H9 (cell line): Measurements from ENCODE around the gene YPEL3. TPM values are rescaled to one million over a fixed set of nuclear protein-coding genes. Genes with fewer than 3 reads are reported as not detected.

Source experiments
- DNase-seq: peaks from one replicate; pipeline ENCODE4 v3.0.0-alpha.2; 2017
- H2AFZ ChIP-seq: one replicate; pipeline ENCODE4 v1.6.1; 2013; ENCODE audit warnings: mild to moderate bottlenecking, low read length, control low read depth, moderate library complexity
- H2AK5ac ChIP-seq: 2 replicates; pipeline ENCODE4 v1.6.1; 2013; ENCODE audit warnings: low read length, control low read depth, mixed read lengths; ENCODE audit not compliant: insufficient read length
- H2BK120ac ChIP-seq: one replicate; pipeline ENCODE4 v1.6.1; 2013; ENCODE audit warnings: low read depth, mild to moderate bottlenecking, low read length, control low read depth, inconsistent platforms; ENCODE audit not compliant: poor library complexity, severe bottlenecking
- H2BK12ac ChIP-seq: 2 replicates; pipeline ENCODE4 v1.6.1; 2013; ENCODE audit warnings: low read length, control low read depth, mixed read lengths, low read depth; ENCODE audit not compliant: insufficient read length
- H2BK15ac ChIP-seq: 2 replicates; pipeline ENCODE4 v1.6.1; 2013; ENCODE audit warnings: low read depth, low read length, control low read depth
- H2BK20ac ChIP-seq: one replicate; pipeline ENCODE4 v1.6.1; 2013; ENCODE audit warnings: low read depth, mild to moderate bottlenecking, low read length, control low read depth, inconsistent platforms; ENCODE audit not compliant: poor library complexity, severe bottlenecking
- H2BK5ac ChIP-seq: 2 replicates; pipeline ENCODE4 v1.6.1; 2013; ENCODE audit warnings: low read length, control low read depth, mixed read lengths; ENCODE audit not compliant: insufficient read length
- H3K14ac ChIP-seq: 2 replicates; pipeline ENCODE4 v1.6.1; 2013; ENCODE audit warnings: low read length, control low read depth; ENCODE audit not compliant: insufficient read depth
- H3K18ac ChIP-seq: 2 replicates; pipeline ENCODE4 v1.6.1; 2013; ENCODE audit warnings: low read depth, mild to moderate bottlenecking, mixed read lengths, low read length, control low read depth; ENCODE audit not compliant: insufficient read length
- H3K23ac ChIP-seq: 2 replicates; pipeline ENCODE4 v1.6.1; 2013; ENCODE audit warnings: low read length, control low read depth, mixed read lengths, low read depth; ENCODE audit not compliant: insufficient read length
- H3K23me2 ChIP-seq: 2 replicates; pipeline ENCODE4 v1.6.1; 2013; ENCODE audit warnings: low read depth, mild to moderate bottlenecking, mixed read lengths, low read length, control low read depth; ENCODE audit not compliant: insufficient read length, poor library complexity, severe bottlenecking
- H3K27ac ChIP-seq: 2 replicates; pipeline ENCODE4 v1.5.1; 2013; ENCODE audit warnings: low read length, control low read depth, mixed read lengths, low read depth; ENCODE audit not compliant: insufficient read length
- H3K27me3 ChIP-seq: 2 replicates; pipeline ENCODE4 v1.6.1; 2013; ENCODE audit warnings: low read length, control low read depth, inconsistent platforms; ENCODE audit not compliant: insufficient read depth
- H3K4ac ChIP-seq: 2 replicates; pipeline ENCODE4 v1.6.1; 2013; ENCODE audit warnings: low read depth, mild to moderate bottlenecking, control low read depth, inconsistent platforms, low read length, moderate library complexity
- H3K4me1 ChIP-seq: 2 replicates; pipeline ENCODE4 v1.6.1; 2013; ENCODE audit warnings: low read length, control low read depth, inconsistent platforms; ENCODE audit not compliant: insufficient read depth
- H3K4me2 ChIP-seq: 2 replicates; pipeline ENCODE4 v1.6.1; 2013; ENCODE audit warnings: low read length, control low read depth, mixed read lengths; ENCODE audit not compliant: insufficient read length, insufficient read depth
- H3K56ac ChIP-seq: 2 replicates; pipeline ENCODE4 v1.6.1; 2013; ENCODE audit warnings: low read depth, mild to moderate bottlenecking, mixed read lengths, low read length, control low read depth; ENCODE audit not compliant: insufficient read length
- H3K79me1 ChIP-seq: 2 replicates; pipeline ENCODE4 v1.6.1; 2013; ENCODE audit warnings: low read depth, mild to moderate bottlenecking, moderate library complexity, low read length, control low read depth, inconsistent platforms; ENCODE audit not compliant: insufficient read depth, poor library complexity, severe bottlenecking
- H3K79me2 ChIP-seq: 2 replicates; pipeline ENCODE4 v1.6.1; 2013; ENCODE audit warnings: low read length, control low read depth, inconsistent platforms; ENCODE audit not compliant: insufficient read depth
- H3K9ac ChIP-seq: 2 replicates; pipeline ENCODE4 v1.6.1; 2013; ENCODE audit warnings: low read length, control low read depth, mixed read lengths; ENCODE audit not compliant: insufficient read length; ENCODE audit errors: extremely low read depth
- H3K9me3 ChIP-seq: one replicate; pipeline ENCODE4 v1.6.1; 2013; ENCODE audit warnings: low read depth, low read length, inconsistent platforms; ENCODE audit not compliant: control insufficient read depth
- H3T11ph ChIP-seq: one replicate; pipeline ENCODE4 v1.6.1; 2013; ENCODE audit warnings: mild to moderate bottlenecking, low read length, control low read depth, inconsistent platforms
- H4K20me1 ChIP-seq: one replicate; pipeline ENCODE4 v1.6.1; 2013; ENCODE audit not compliant: control insufficient read depth, insufficient read length, insufficient read depth
- H4K5ac ChIP-seq: 2 replicates; pipeline ENCODE4 v1.6.1; 2013; ENCODE audit warnings: low read depth, mild to moderate bottlenecking, mixed read lengths, low read length, control low read depth; ENCODE audit not compliant: insufficient read length
- H4K8ac ChIP-seq: replicated peaks from 2 replicates; pipeline ENCODE4 v1.6.1; 2013; ENCODE audit warnings: low read length, control low read depth, mixed read lengths, low read depth; ENCODE audit not compliant: insufficient read length
- H4K91ac ChIP-seq: 2 replicates; pipeline ENCODE4 v1.6.1; 2013; ENCODE audit warnings: low read depth, mild to moderate bottlenecking, moderate library complexity, mixed read lengths, low read length, control low read depth; ENCODE audit not compliant: insufficient read length
- H3K27ac Mint-ChIP-seq, 3 experiments: 2 replicates in 2 of 3; 3 replicates in 1 of 3; pipeline ENCODE4 v1.8.0; 2020 to 2021; ENCODE audit warnings: mixed read lengths in 3 of 3, mild to moderate bottlenecking in 1 of 3, moderate library complexity in 1 of 3
- H3K27me3 Mint-ChIP-seq: 2 replicates; pipeline ENCODE4 v1.8.0; 2021; ENCODE audit warnings: low read depth, mild to moderate bottlenecking, moderate library complexity, mixed read lengths
- H3K36me3 Mint-ChIP-seq, 3 experiments: 2 replicates in 2 of 3; 3 replicates in 1 of 3; pipeline ENCODE4 v1.8.0; 2020 to 2021; ENCODE audit warnings: low read depth in 3 of 3, mixed read lengths in 3 of 3; ENCODE audit not compliant: insufficient read depth in 1 of 3
- H3K4me1 Mint-ChIP-seq, 2 experiments: 2 replicates each; pipeline ENCODE4 v1.8.0; 2020; ENCODE audit warnings: mixed read lengths in 2 of 2
- H3K4me3 Mint-ChIP-seq, 2 experiments: 2 replicates in 1 of 2; 3 replicates in 1 of 2; pipeline ENCODE4 v1.8.0; 2020 to 2021; ENCODE audit warnings: mild to moderate bottlenecking in 2 of 2, mixed read lengths in 2 of 2, moderate library complexity in 1 of 2
- H3K9me3 Mint-ChIP-seq, 2 experiments: 2 replicates in 1 of 2; 3 replicates in 1 of 2; pipeline ENCODE4 v1.8.0; 2020; ENCODE audit warnings: mild to moderate bottlenecking in 2 of 2, mixed read lengths in 2 of 2, moderate library complexity in 1 of 2
- WGBS: extraction: QIAGEN DNeasy Blood & Tissue Kit; methylation state at CpG from one replicate; pipeline ENCODE4 v1.1.7; 2013; ENCODE audit warnings: missing lambda C conversion rate, low lambda C conversion rate, mixed read lengths; ENCODE audit not compliant: insufficient read length; ENCODE audit errors: extremely low coverage; 5-methylcytosine and 5-hydroxymethylcytosine counted together
- total RNA-seq: library from RNA; stranded (reverse); gene quantifications from 2 replicates; pipeline ENCODE4 v1.2.1, GENCODE V29; 2021
- TF ChIP-seq, protein P1 (sequence below): fragments of 200-600 bp; sonication (generic); conservative IDR thresholded peaks from 3 replicates; pipeline ENCODE4 v1.8.0; 2021; ENCODE audit warnings: antibody characterized with exemption, mild to moderate bottlenecking

Gene YPEL3
- total RNA-seq, 1 experiment from 2014 or later, result 27.5 TPM

DNA sequence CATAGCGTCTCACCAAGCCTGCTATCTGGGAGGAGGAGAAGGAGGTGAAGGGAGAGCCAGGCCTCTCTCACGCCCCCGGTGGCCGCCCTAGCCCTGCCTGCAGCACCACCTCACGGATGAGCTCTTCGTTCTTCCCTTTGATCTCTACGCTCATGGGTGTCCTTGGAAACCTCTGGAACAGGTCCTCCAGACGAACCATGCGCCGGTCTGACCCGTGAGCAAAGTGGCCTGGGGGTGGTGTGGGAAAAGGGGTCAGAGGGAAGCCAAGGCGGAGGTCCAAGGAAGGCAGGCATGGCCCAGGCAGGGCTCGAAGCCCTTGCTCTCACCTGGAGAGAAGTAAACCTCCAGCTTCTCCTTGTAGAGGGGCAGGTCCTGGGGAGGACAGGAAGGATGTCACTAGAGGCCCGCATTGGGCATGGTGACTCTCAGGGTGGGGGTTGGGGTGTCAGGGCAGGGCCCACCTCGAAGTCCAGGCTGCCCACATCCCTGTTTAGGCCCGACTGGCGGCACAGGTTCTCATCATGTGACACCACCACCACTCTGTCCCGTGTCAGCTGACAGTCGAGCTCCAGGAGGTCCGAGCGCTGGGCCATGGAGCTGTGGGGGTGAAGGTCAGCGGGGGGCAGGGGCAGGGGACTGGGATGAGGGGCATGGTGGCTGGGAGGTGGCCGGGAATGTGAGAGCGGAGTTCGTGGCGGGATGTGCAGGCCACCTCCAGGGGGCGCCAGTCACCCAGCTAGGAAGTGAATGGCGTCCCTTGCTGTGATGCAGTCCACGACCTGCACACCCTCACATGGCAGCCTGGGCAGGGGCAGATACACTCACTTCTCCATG, 16.4 kb upstream of the YPEL3 start:
- H3K4me1 Mint-ChIP-seq, result peaks cover 2 to 5% of the 10 kb centered on the region in 2 experiments
- no peak overlapping the region for H3K18ac ChIP-seq
- TF ChIP-seq, protein P1, sequence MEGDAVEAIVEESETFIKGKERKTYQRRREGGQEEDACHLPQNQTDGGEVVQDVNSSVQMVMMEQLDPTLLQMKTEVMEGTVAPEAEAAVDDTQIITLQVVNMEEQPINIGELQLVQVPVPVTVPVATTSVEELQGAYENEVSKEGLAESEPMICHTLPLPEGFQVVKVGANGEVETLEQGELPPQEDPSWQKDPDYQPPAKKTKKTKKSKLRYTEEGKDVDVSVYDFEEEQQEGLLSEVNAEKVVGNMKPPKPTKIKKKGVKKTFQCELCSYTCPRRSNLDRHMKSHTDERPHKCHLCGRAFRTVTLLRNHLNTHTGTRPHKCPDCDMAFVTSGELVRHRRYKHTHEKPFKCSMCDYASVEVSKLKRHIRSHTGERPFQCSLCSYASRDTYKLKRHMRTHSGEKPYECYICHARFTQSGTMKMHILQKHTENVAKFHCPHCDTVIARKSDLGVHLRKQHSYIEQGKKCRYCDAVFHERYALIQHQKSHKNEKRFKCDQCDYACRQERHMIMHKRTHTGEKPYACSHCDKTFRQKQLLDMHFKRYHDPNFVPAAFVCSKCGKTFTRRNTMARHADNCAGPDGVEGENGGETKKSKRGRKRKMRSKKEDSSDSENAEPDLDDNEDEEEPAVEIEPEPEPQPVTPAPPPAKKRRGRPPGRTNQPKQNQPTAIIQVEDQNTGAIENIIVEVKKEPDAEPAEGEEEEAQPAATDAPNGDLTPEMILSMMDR, result peak; percentile 85
- no peak overlapping the region for H3K4me2 ChIP-seq
- no peak overlapping the region; a peak in 3 of 7 replicates for H3K27ac Mint-ChIP-seq
- H3K23ac ChIP-seq, result no peak overlapping the region
- H2BK5ac ChIP-seq, result no peak overlapping the region
- no peaks in the 10 kb centered on the region for H4K20me1 ChIP-seq
- no peaks in the 10 kb centered on the region for H3K9me3 Mint-ChIP-seq
- H3K27me3 Mint-ChIP-seq, result no peaks in the 10 kb centered on the region; the same call in 1 of the 2 replicates
- no peaks in the 10 kb centered on the region for H3K79me2 ChIP-seq
- H3K23me2 ChIP-seq, result no peaks in the 10 kb centered on the region
- no peak overlapping the region for H4K91ac ChIP-seq
- H3K9me3 ChIP-seq, result no peaks in the 10 kb centered on the region
- peak; percentile 86 for DNase-seq
- H3K79me1 ChIP-seq, result no peaks in the 10 kb centered on the region
- no CpG with 5 or more reads among the region's 29 CpGs for WGBS
- H2BK12ac ChIP-seq, result no peak overlapping the region
- no peak overlapping the region for H3K56ac ChIP-seq
- H3K27ac ChIP-seq, result no peak overlapping the region
- no peak overlapping the region for H4K8ac ChIP-seq
- no peak overlapping the region for H2AFZ ChIP-seq
- H2AK5ac ChIP-seq, result no peak overlapping the region
- no peak overlapping the region for H3K4me3 Mint-ChIP-seq
- no peak overlapping the region for H3K4ac ChIP-seq
- no peak overlapping the region for H3T11ph ChIP-seq
- H3K4me1 ChIP-seq, result no peaks in the 10 kb centered on the region
- no peaks in the 10 kb centered on the region for H3K27me3 ChIP-seq
- H3K14ac ChIP-seq, result no peak overlapping the region
- no peak overlapping the region for H3K9ac ChIP-seq
- H2BK20ac ChIP-seq, result no peak overlapping the region
- H4K5ac ChIP-seq, result no peak overlapping the region
- no peak overlapping the region for H2BK120ac ChIP-seq
- H3K36me3 Mint-ChIP-seq, result peaks cover 0 to 20% (median 10%) of the 10 kb centered on the region in 3 experiments; a peak in 4 of 7 replicates
- no peak overlapping the region for H2BK15ac ChIP-seq
